ENCODE data around the gene SLC16A11. TPM values are rescaled to one million over a fixed set of nuclear protein-coding genes. Genes with fewer than 3 reads are reported as not detected.

The SLC16A11 gene
- total and polyA plus RNA-seq, 4 donors, result 1.9 to 8.9 (median 6.5) TPM

GRCh38 chr17:7011415-7011814, 32.5 kb downstream of the SLC16A11 start:
- Histone ChIP-seq H3K27ac (ENCODE audit: low read depth in 1 of 2, low read length in 1 of 2) (no peak overlapping the region), H3K4me3 (peak overlapping the region; percentile 65), H3K9me3 (ENCODE audit: control insufficient read depth in 4 of 4, insufficient read depth in 3 of 4, low read length in 3 of 4) (no peaks in the 10 kb centered on the region), H3K4me1 (ENCODE audit: control insufficient read depth in 5 of 5, insufficient read depth in 5 of 5, low read length in 5 of 5) (peaks cover 0 to 45% (median 10%) of the 10 kb centered on the region in 5 donors), H3K36me3 (ENCODE audit: control insufficient read depth in 4 of 4, insufficient read depth in 4 of 4, low read length in 4 of 4) (peaks cover 0 to 8% (median 3%) of the 10 kb centered on the region in 4 donors), H3K27me3 (ENCODE audit: control insufficient read depth in 3 of 3, insufficient read depth in 3 of 3, low read length in 2 of 3) (no peaks in the 10 kb centered on the region), H3K9ac (ENCODE audit: insufficient read depth in 1 of 2, low read length in 2 of 2) (peak overlapping the region; percentile 85 to 95)
- no peak for TF ChIP-seq CTCF (IDR thresholded peaks at IDR 0.05; ENCODE audit: control extremely low read depth, extremely low read depth)
- DNase-seq, result no peak
- ATAC-seq (ENCODE audit: insufficient read depth, low FRiP score), result no peak
- 39 to 53% methylated on average over 14 of the region's 14 CpGs for WGBS, 2 donors

- no peak for ATAC-seq (ENCODE audit: insufficient read depth, low FRiP score)
- TF ChIP-seq CTCF (IDR thresholded peaks at IDR 0.05; ENCODE audit: control extremely low read depth, extremely low read depth), result no peak
- Histone ChIP-seq H3K27me3 (ENCODE audit: control insufficient read depth in 3 of 3, insufficient read depth in 3 of 3, low read length in 2 of 3) (no peaks in the 10 kb centered on the region), H3K36me3 (ENCODE audit: control insufficient read depth in 4 of 4, insufficient read depth in 4 of 4, low read length in 4 of 4) (peaks cover 0 to 11% (median 3%) of the 10 kb centered on the region in 4 donors), H3K27ac (ENCODE audit: low read depth in 1 of 2, low read length in 1 of 2) (no peak overlapping the region), H3K9ac (ENCODE audit: insufficient read depth in 1 of 2, low read length in 2 of 2) (no peak overlapping the region), H3K4me3 (no peak overlapping the region), H3K4me1 (ENCODE audit: control insufficient read depth in 5 of 5, insufficient read depth in 5 of 5, low read length in 5 of 5) (peaks cover 0 to 36% (median 10%) of the 10 kb centered on the region in 5 donors), H3K9me3 (ENCODE audit: control insufficient read depth in 4 of 4, insufficient read depth in 3 of 4, low read length in 3 of 4) (no peaks in the 10 kb centered on the region)
- WGBS, 2 donors, result 89 to 93% methylated on average over 2 of the region's 2 CpGs
- DNase-seq, result no peak
These were observed 33.4 kb downstream of the SLC16A11 start for GRCh38 chr17:7010523-7010922.

- ATAC-seq (ENCODE audit: insufficient read depth, low FRiP score), result no peak
- 82 to 93% methylated on average over 2 of the region's 2 CpGs for WGBS, 2 donors
- H3K27me3 ChIP-seq (ENCODE audit: control insufficient read depth in 3 of 3, insufficient read depth in 3 of 3, low read length in 2 of 3), result no peaks in the 10 kb centered on the region
- no peak for DNase-seq
- no peak overlapping the region for H3K9ac ChIP-seq (ENCODE audit: insufficient read depth in 1 of 2, low read length in 2 of 2)
- no peak overlapping the region for H3K4me3 ChIP-seq
- no peaks in the 10 kb centered on the region for H3K9me3 ChIP-seq (ENCODE audit: control insufficient read depth in 4 of 4, insufficient read depth in 3 of 4, low read length in 3 of 4)
- peaks cover 6 to 19% (median 11%) of the 10 kb centered on the region in 4 donors for H3K36me3 ChIP-seq (ENCODE audit: control insufficient read depth in 4 of 4, insufficient read depth in 4 of 4, low read length in 4 of 4)
- no peak for TF ChIP-seq CTCF (IDR thresholded peaks at IDR 0.05; ENCODE audit: control extremely low read depth, extremely low read depth)
- peaks cover 0 to 17% (median 2%) of the 10 kb centered on the region in 5 donors for H3K4me1 ChIP-seq (ENCODE audit: control insufficient read depth in 5 of 5, insufficient read depth in 5 of 5, low read length in 5 of 5)
- H3K27ac ChIP-seq (ENCODE audit: low read depth in 1 of 2, low read length in 1 of 2), result no peak overlapping the region
These were observed 36.7 kb downstream of the SLC16A11 start for GRCh38 chr17:7007143-7007542.

GRCh38 chr17:7005716-7006115, 38.2 kb downstream of the SLC16A11 start:
- H3K27me3 ChIP-seq (ENCODE audit: control insufficient read depth in 3 of 3, insufficient read depth in 3 of 3, low read length in 2 of 3), result no peaks in the 10 kb centered on the region
- no peak for TF ChIP-seq CTCF (IDR thresholded peaks at IDR 0.05; ENCODE audit: control extremely low read depth, extremely low read depth)
- H3K36me3 ChIP-seq (ENCODE audit: control insufficient read depth in 4 of 4, insufficient read depth in 4 of 4, low read length in 4 of 4), result peaks cover 10 to 29% (median 22%) of the 10 kb centered on the region in 4 donors
- H3K4me3 ChIP-seq, result no peak overlapping the region
- peaks cover 0 to 4% (median under 1%) of the 10 kb centered on the region in 5 donors for H3K4me1 ChIP-seq (ENCODE audit: control insufficient read depth in 5 of 5, insufficient read depth in 5 of 5, low read length in 5 of 5)
- ATAC-seq (ENCODE audit: insufficient read depth, low FRiP score), result no peak
- WGBS, 2 donors, result 79 to 92% methylated on average over 6 to 7 of the region's 7 CpGs
- H3K27ac ChIP-seq (ENCODE audit: low read depth in 1 of 2, low read length in 1 of 2), result no peak overlapping the region
- no peaks in the 10 kb centered on the region for H3K9me3 ChIP-seq (ENCODE audit: control insufficient read depth in 4 of 4, insufficient read depth in 3 of 4, low read length in 3 of 4)
- DNase-seq, result no peak
- H3K9ac ChIP-seq (ENCODE audit: insufficient read depth in 1 of 2, low read length in 2 of 2), result no peak overlapping the region
